HAP-1 (cell line): Measurements from ENCODE around the gene DAP.
"Not testable (repeated sequence)": the region's sequence is repeated elsewhere in the genome, so short reads cannot be mapped to it uniquely, and the experiment has no call there.

Experiments used
- DNase-seq, 2 experiments: peaks; one replicate each; pipeline ENCODE4 v3.0.0-alpha.2; 2016 to 2020; ENCODE audit warnings: low spot score in 2 of 2
- H3K27me3 ChIP-seq: fragments of 250-450 bp; sonication (Bioruptor Pico); 2 replicates; pipeline ENCODE4 v1.5.1; 2020; ENCODE audit warnings: low read depth, mild to moderate bottlenecking, moderate library complexity
- H3K36me3 ChIP-seq: fragments of 250-450 bp; sonication (Bioruptor Pico); replicated peaks from 2 replicates; pipeline ENCODE4 v1.5.1; 2020; ENCODE audit warnings: mild to moderate bottlenecking
- H3K4me1 ChIP-seq: fragments of 250-450 bp; sonication (Bioruptor Pico); 2 replicates; pipeline ENCODE4 v1.5.1; 2020; ENCODE audit warnings: mild to moderate bottlenecking
- H3K4me3 ChIP-seq: fragments of 250-450 bp; sonication (Bioruptor Pico); 2 replicates; pipeline ENCODE4 v1.5.1; 2020; ENCODE audit warnings: mild to moderate bottlenecking, moderate library complexity
- H3K9me3 ChIP-seq: fragments of 250-450 bp; sonication (Bioruptor Pico); 2 replicates; pipeline ENCODE4 v1.5.1; 2020; ENCODE audit warnings: mild to moderate bottlenecking, moderate library complexity
- in situ Hi-C: fragments of 300-500 bp; cut with MboI; formaldehyde crosslinking; loops from 3 replicates; pipeline ENCODE4 v1.14.3; 2020; ENCODE audit warnings: low sequenced_read_pairs, inconsistent platforms, mixed read lengths

The DAP gene

GRCh38 chr5:10668697-10669096 lies 92.3 kb downstream of the DAP start:
- H3K27me3 ChIP-seq = no peaks in the 10 kb centered on the region
- in situ Hi-C loops = no loop called here
- H3K9me3 ChIP-seq = no peaks in the 10 kb centered on the region
- no peaks in the 10 kb centered on the region for H3K36me3 ChIP-seq
- no peaks in the 10 kb centered on the region for H3K4me1 ChIP-seq
- H3K4me3 ChIP-seq = no peak overlapping the region
- DNase-seq = no peak

- Histone ChIP-seq H3K27me3 (no peaks in the 10 kb centered on the region), H3K4me1 (no peaks in the 10 kb centered on the region), H3K4me3 (no peak overlapping the region), H3K36me3 (no peaks in the 10 kb centered on the region), H3K9me3 (no peaks in the 10 kb centered on the region)
- no peak for DNase-seq
- in situ Hi-C loops = no loop called here
These were observed 93.5 kb downstream of the DAP start for GRCh38 chr5:10667431-10668057.

GRCh38 chr5:10666531-10667299 lies 94.3 kb downstream of the DAP start:
- DNase-seq = no peak
- Histone ChIP-seq H3K9me3 (no peaks in the 10 kb centered on the region), H3K4me3 (no peak overlapping the region), H3K36me3 (no peaks in the 10 kb centered on the region), H3K4me1 (no peaks in the 10 kb centered on the region), H3K27me3 (no peaks in the 10 kb centered on the region)
- in situ Hi-C loops = no loop called here

- Histone ChIP-seq H3K9me3 (no peaks in the 10 kb centered on the region), H3K4me3 (no peak overlapping the region), H3K27me3 (no peaks in the 10 kb centered on the region), H3K4me1 (no peaks in the 10 kb centered on the region), H3K36me3 (no peaks in the 10 kb centered on the region)
- DNase-seq = no peak
- in situ Hi-C loops = no loop called here
These were observed 95.2 kb downstream of the DAP start for GRCh38 chr5:10665799-10666198.

- H3K4me1 ChIP-seq, H3K9me3 ChIP-seq, H3K27me3 ChIP-seq, H3K36me3 ChIP-seq, H3K4me3 ChIP-seq, DNase-seq, in situ Hi-C loops: not testable (repeated sequence)
These were observed 96.8 kb downstream of the DAP start for GRCh38 chr5:10664180-10664769.

- DNase-seq = no peak
- Histone ChIP-seq H3K36me3 (no peaks in the 10 kb centered on the region), H3K9me3 (no peaks in the 10 kb centered on the region), H3K4me1 (no peaks in the 10 kb centered on the region), H3K27me3 (no peaks in the 10 kb centered on the region), H3K4me3 (no peak overlapping the region)
- in situ Hi-C loops = no loop called here
These were observed 97.4 kb downstream of the DAP start for GRCh38 chr5:10663489-10664179.

GRCh38 chr5:10662661-10663488 lies 98.2 kb downstream of the DAP start:
- H3K4me1 ChIP-seq = no peaks in the 10 kb centered on the region
- no peak overlapping the region for H3K4me3 ChIP-seq
- H3K27me3 ChIP-seq = no peaks in the 10 kb centered on the region
- no peaks in the 10 kb centered on the region for H3K36me3 ChIP-seq
- no peaks in the 10 kb centered on the region for H3K9me3 ChIP-seq
- DNase-seq = no peak
- in situ Hi-C loops = no loop called here

- Histone ChIP-seq H3K9me3 (no peaks in the 10 kb centered on the region), H3K36me3 (no peaks in the 10 kb centered on the region), H3K4me3 (no peak overlapping the region), H3K4me1 (no peaks in the 10 kb centered on the region), H3K27me3 (no peaks in the 10 kb centered on the region)
- in situ Hi-C loops = no loop called here
- no peak for DNase-seq
These were observed 99.0 kb downstream of the DAP start for GRCh38 chr5:10662083-10662482.

- H3K9me3 ChIP-seq = no peaks in the 10 kb centered on the region
- in situ Hi-C loops = no loop called here
- H3K27me3 ChIP-seq = no peaks in the 10 kb centered on the region
- H3K36me3 ChIP-seq = no peaks in the 10 kb centered on the region
- no peak overlapping the region for H3K4me3 ChIP-seq
- no peaks in the 10 kb centered on the region for H3K4me1 ChIP-seq
- no peak for DNase-seq
These were observed 99.6 kb downstream of the DAP start for GRCh38 chr5:10661401-10661800.

GRCh38 chr5:10660720-10661387 lies 100.2 kb downstream of the DAP start:
- Histone ChIP-seq H3K27me3 (no peaks in the 10 kb centered on the region), H3K9me3 (no peaks in the 10 kb centered on the region), H3K4me3 (no peak overlapping the region), H3K36me3 (no peaks in the 10 kb centered on the region), H3K4me1 (no peaks in the 10 kb centered on the region)
- in situ Hi-C loops = no loop called here
- no peak for DNase-seq

- no peaks in the 10 kb centered on the region for H3K27me3 ChIP-seq
- H3K9me3 ChIP-seq = no peaks in the 10 kb centered on the region
- no peak for DNase-seq
- H3K4me3 ChIP-seq = no peak overlapping the region
- no peaks in the 10 kb centered on the region for H3K4me1 ChIP-seq
- in situ Hi-C loops = no loop called here
- H3K36me3 ChIP-seq = no peaks in the 10 kb centered on the region
These were observed 100.9 kb downstream of the DAP start for GRCh38 chr5:10660135-10660534.

GRCh38 chr5:10658265-10658664 lies 102.8 kb downstream of the DAP start:
- DNase-seq = no peak
- H3K4me1 ChIP-seq = no peaks in the 10 kb centered on the region
- no peaks in the 10 kb centered on the region for H3K27me3 ChIP-seq
- in situ Hi-C loops = no loop called here
- no peaks in the 10 kb centered on the region for H3K9me3 ChIP-seq
- no peak overlapping the region for H3K4me3 ChIP-seq
- H3K36me3 ChIP-seq = no peaks in the 10 kb centered on the region
